ENCODE data around the gene NSD1. TPM values are rescaled to one million over a fixed set of nuclear protein-coding genes. Genes with fewer than 3 reads are reported as not detected.
"Not testable (repeated sequence)": the region's sequence is repeated elsewhere in the genome, so short reads cannot be mapped to it uniquely, and the experiment has no call there.

NSD1 gene
- total RNA-seq, 2 donors from 2014 or later = 89.8 to 114 TPM

DNA sequence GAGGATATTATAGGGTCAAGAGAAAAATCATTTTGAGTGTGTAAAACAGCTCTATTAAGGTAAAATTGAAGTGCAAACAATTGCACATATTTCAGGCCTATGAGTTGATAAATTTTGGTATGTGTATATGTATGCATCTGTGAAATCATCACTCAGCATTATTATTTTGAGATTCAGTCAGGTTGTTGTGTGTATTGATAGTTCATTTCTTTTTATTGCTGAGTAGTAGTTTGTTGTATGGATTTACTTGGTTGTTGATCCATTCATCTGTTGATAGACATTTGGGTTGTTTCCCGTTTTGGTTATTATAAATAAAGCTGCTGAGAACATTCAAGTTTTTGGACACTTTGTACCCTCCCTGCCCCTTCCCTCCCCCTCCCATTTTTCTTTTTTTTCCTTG lies 119.7 kb downstream of the NSD1 start:
- ATAC-seq (replicated peaks in 1 of 2) = no peak
- Mint-ChIP-seq H3K4me1 (ENCODE audit: low read depth) (no peaks in the 10 kb centered on the region), H3K36me3 (ENCODE audit: insufficient read depth in 2 of 2) (peaks cover 4 to 30% of the 10 kb centered on the region in 2 donors), H3K27me3 (ENCODE audit: low read depth) (no peaks in the 10 kb centered on the region), H3K4me3 (no peak overlapping the region), H3K9me3 (no peaks in the 10 kb centered on the region), H3K27ac (no peak overlapping the region)
- no peak for DNase-seq

- ATAC-seq (replicated peaks in 1 of 2) (no peak), DNase-seq (no peak)
- Mint-ChIP-seq H3K27me3 (ENCODE audit: low read depth) (no peaks in the 10 kb centered on the region), H3K27ac (no peak overlapping the region), H3K36me3 (ENCODE audit: insufficient read depth in 2 of 2) (peaks cover 8 to 34% of the 10 kb centered on the region in 2 donors), H3K9me3 (no peaks in the 10 kb centered on the region), H3K4me1 (ENCODE audit: low read depth) (no peaks in the 10 kb centered on the region), H3K4me3 (no peak overlapping the region)
Observed at GRCh38 chr5:177256296-177256695, 122.7 kb downstream of the NSD1 start.

DNA sequence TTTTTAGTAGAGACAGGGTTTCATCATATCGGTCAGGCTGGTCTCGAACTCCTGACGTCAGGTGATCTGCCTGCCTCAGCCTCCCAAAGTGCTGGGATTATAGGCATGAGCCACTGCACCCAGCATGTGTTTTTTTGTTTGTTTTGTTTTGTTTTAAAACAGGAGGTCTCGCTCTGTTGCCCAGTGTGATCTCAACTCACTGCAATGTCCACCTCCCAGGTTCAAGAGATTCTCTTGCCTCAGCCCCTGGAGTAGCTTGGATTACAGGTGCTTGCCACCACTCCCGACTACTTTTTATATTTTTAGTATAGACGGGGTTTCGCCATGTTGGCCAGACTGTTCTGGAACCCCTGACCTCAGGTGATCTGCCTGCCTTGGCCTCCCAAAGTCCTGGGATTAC lies 125.1 kb downstream of the NSD1 start:
- H3K9me3 Mint-ChIP-seq; ATAC-seq (replicated peaks in 1 of 2); H3K4me1 Mint-ChIP-seq (ENCODE audit: low read depth); DNase-seq; H3K27me3 Mint-ChIP-seq (ENCODE audit: low read depth); H3K4me3 Mint-ChIP-seq: not testable (repeated sequence)
- H3K36me3 Mint-ChIP-seq (ENCODE audit: insufficient read depth in 2 of 2) = peaks cover 6 to 20% of the 10 kb centered on the region in 2 donors
- peak overlapping the region; percentile 76 for H3K27ac Mint-ChIP-seq

DNA sequence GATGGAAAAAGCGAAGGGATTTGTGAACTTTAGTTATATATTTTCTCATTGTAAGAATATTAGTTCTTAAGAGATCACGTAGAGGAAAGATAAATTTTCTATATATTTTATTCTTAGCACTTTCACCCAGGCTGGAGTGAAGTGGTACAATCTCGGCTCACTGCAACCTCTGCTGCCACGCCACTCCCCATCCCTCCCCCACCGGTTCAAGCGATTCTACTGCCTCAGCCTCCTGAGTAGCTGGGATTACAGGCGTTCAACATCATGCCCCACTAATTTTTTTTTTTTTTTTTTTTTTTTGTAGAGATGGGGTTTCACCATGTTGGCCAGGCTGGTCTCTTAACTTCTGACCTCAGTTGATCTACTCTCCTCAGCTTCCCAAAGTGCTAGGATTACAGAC lies 127.4 kb downstream of the NSD1 start:
- Mint-ChIP-seq H3K4me1 (ENCODE audit: low read depth) (peaks cover 15% of the 10 kb centered on the region), H3K27me3 (ENCODE audit: low read depth) (no peaks in the 10 kb centered on the region), H3K9me3 (no peaks in the 10 kb centered on the region), H3K4me3 (no peak overlapping the region), H3K27ac (no peak overlapping the region), H3K36me3 (ENCODE audit: insufficient read depth in 2 of 2) (peaks cover 6 to 21% of the 10 kb centered on the region in 2 donors)
- ATAC-seq (replicated peaks in 1 of 2) (no peak), DNase-seq (no peak)

GRCh38 chr5:177261510-177261909 lies 127.9 kb downstream of the NSD1 start:
- DNase-seq (no peak), ATAC-seq (replicated peaks in 1 of 2) (no peak)
- H3K9me3 Mint-ChIP-seq = no peaks in the 10 kb centered on the region
- H3K27me3 Mint-ChIP-seq (ENCODE audit: low read depth) = no peaks in the 10 kb centered on the region
- H3K4me3 Mint-ChIP-seq = no peak overlapping the region
- H3K27ac Mint-ChIP-seq = no peak overlapping the region
- peaks cover 6 to 21% of the 10 kb centered on the region in 2 donors for H3K36me3 Mint-ChIP-seq (ENCODE audit: insufficient read depth in 2 of 2)
- H3K4me1 Mint-ChIP-seq (ENCODE audit: low read depth) = peaks cover 15% of the 10 kb centered on the region

GRCh38 chr5:177264178-177264577 lies 130.6 kb downstream of the NSD1 start:
- peak overlapping the region; percentile 80 for H3K27ac Mint-ChIP-seq
- DNase-seq (no peak), ATAC-seq (replicated peaks in 1 of 2) (peak; percentile 61 to 63)
- H3K36me3 Mint-ChIP-seq (ENCODE audit: insufficient read depth in 2 of 2) = peaks cover 5 to 11% of the 10 kb centered on the region in 2 donors
- no peak overlapping the region for H3K4me3 Mint-ChIP-seq
- no peaks in the 10 kb centered on the region for H3K27me3 Mint-ChIP-seq (ENCODE audit: low read depth)
- H3K4me1 Mint-ChIP-seq (ENCODE audit: low read depth) = peaks cover 15% of the 10 kb centered on the region
- H3K9me3 Mint-ChIP-seq = no peaks in the 10 kb centered on the region

- H3K27me3 Mint-ChIP-seq (ENCODE audit: low read depth) = no peaks in the 10 kb centered on the region
- DNase-seq (no peak), ATAC-seq (replicated peaks in 1 of 2) (no peak)
- H3K36me3 Mint-ChIP-seq (ENCODE audit: insufficient read depth in 2 of 2) = peaks cover 5 to 18% of the 10 kb centered on the region in 2 donors
- peaks cover 15% of the 10 kb centered on the region for H3K4me1 Mint-ChIP-seq (ENCODE audit: low read depth)
- no peak overlapping the region for H3K4me3 Mint-ChIP-seq
- no peaks in the 10 kb centered on the region for H3K9me3 Mint-ChIP-seq
- no peak overlapping the region for H3K27ac Mint-ChIP-seq
Observed at GRCh38 chr5:177265395-177265794, 131.8 kb downstream of the NSD1 start.

GRCh38 chr5:177269232-177269895 lies 135.8 kb downstream of the NSD1 start:
- Mint-ChIP-seq H3K9me3 (no peaks in the 10 kb centered on the region), H3K4me1 (ENCODE audit: low read depth) (peaks cover 2% of the 10 kb centered on the region), H3K36me3 (ENCODE audit: insufficient read depth in 2 of 2) (peaks cover 11 to 34% of the 10 kb centered on the region in 2 donors), H3K27me3 (ENCODE audit: low read depth) (no peaks in the 10 kb centered on the region), H3K27ac (peak overlapping the region; percentile 58), H3K4me3 (no peak overlapping the region)
- DNase-seq (no peak), ATAC-seq (replicated peaks in 1 of 2) (no peak)

DNA sequence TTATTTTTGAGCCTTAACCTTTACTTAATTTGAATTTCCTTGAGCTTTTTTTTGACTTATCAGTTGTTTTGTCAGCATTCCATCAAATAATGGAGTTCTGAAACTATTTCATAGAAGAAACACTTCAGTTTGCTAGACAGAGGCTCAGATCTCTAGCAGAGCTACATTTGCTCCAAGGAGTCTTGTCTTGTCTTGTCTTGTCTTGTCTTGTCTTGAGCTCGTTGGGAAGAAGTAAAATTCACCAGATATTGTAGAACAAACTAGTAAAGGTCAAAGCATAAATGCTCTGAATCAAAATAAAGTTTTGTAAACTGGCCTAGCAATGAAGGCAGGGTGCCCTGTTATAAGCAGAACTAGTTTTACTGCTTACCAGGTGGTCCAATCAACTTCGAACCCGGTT lies 136.4 kb downstream of the NSD1 start:
- peak overlapping the region; percentile 80 for H3K27ac Mint-ChIP-seq
- H3K27me3 Mint-ChIP-seq (ENCODE audit: low read depth) = no peaks in the 10 kb centered on the region
- peaks cover 11 to 36% of the 10 kb centered on the region in 2 donors for H3K36me3 Mint-ChIP-seq (ENCODE audit: insufficient read depth in 2 of 2)
- H3K4me1 Mint-ChIP-seq (ENCODE audit: low read depth) = no peaks in the 10 kb centered on the region
- DNase-seq = no peak
- ATAC-seq (replicated peaks in 1 of 2) = no peak
- H3K4me3 Mint-ChIP-seq = no peak overlapping the region
- no peaks in the 10 kb centered on the region for H3K9me3 Mint-ChIP-seq

DNA sequence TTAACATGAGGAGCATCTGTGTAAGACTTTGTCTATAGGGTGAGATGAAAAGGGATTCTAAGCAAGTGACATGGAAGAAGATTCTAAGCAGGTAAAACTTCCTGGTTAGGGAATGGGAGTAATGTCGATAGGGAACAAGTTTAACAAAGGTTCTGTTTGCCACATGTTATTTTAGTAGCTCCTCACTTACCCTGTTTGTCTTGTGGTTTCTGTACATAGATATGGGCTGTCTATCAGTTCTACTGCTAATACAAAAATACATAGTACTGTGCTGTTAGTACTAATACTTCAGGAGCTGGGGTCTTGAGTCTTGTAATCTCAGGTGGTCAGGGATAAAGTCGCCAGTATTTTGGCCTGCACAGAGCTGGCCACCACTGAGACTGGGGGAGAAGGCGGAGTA lies 137.1 kb downstream of the NSD1 start:
- Mint-ChIP-seq H3K27ac (peak overlapping the region; percentile 13), H3K9me3 (no peaks in the 10 kb centered on the region), H3K36me3 (ENCODE audit: insufficient read depth in 2 of 2) (peaks cover 11 to 39% of the 10 kb centered on the region in 2 donors), H3K4me1 (ENCODE audit: low read depth) (no peaks in the 10 kb centered on the region), H3K4me3 (no peak overlapping the region), H3K27me3 (ENCODE audit: low read depth) (no peaks in the 10 kb centered on the region)
- DNase-seq (no peak), ATAC-seq (replicated peaks in 1 of 2) (no peak)

DNA sequence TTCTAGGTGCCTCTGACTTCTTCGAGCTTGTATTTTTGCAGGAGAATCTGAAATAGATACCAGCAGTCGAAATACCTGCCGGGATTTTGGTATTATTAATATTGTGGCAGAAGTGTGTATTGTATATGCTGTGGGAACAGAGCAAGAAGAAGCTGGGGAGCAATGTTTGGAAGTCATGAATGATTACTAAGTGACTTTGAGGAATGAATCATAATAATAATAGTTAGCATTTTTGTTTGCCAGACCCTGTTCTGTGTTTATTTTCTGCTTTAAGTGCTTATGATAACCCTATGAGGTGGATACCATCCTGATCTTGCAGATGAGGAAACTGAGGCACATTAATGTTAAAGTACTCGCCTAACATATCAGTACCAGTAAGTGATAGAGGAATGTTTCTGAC lies 137.5 kb downstream of the NSD1 start:
- Mint-ChIP-seq H3K27me3 (ENCODE audit: low read depth) (no peaks in the 10 kb centered on the region), H3K36me3 (ENCODE audit: insufficient read depth in 2 of 2) (peaks cover 11 to 41% of the 10 kb centered on the region in 2 donors), H3K4me3 (no peak overlapping the region), H3K9me3 (no peaks in the 10 kb centered on the region), H3K4me1 (ENCODE audit: low read depth) (no peaks in the 10 kb centered on the region), H3K27ac (peak overlapping the region; percentile 38)
- DNase-seq = no peak
- ATAC-seq (replicated peaks in 1 of 2) = no peak

- H3K9me3 Mint-ChIP-seq = no peaks in the 10 kb centered on the region
- no peak for DNase-seq
- no peak overlapping the region for H3K4me3 Mint-ChIP-seq
- H3K27ac Mint-ChIP-seq = no peak overlapping the region
- no peaks in the 10 kb centered on the region for H3K4me1 Mint-ChIP-seq (ENCODE audit: low read depth)
- no peak for ATAC-seq (replicated peaks in 1 of 2)
- H3K36me3 Mint-ChIP-seq (ENCODE audit: insufficient read depth in 2 of 2) = peaks cover 6 to 38% of the 10 kb centered on the region in 2 donors
- H3K27me3 Mint-ChIP-seq (ENCODE audit: low read depth) = no peaks in the 10 kb centered on the region
Observed at GRCh38 chr5:177275883-177276282, 142.3 kb downstream of the NSD1 start.

- Mint-ChIP-seq H3K4me3 (no peak overlapping the region), H3K9me3 (no peaks in the 10 kb centered on the region), H3K36me3 (ENCODE audit: insufficient read depth in 2 of 2) (peaks cover 7 to 38% of the 10 kb centered on the region in 2 donors), H3K27me3 (ENCODE audit: low read depth) (no peaks in the 10 kb centered on the region), H3K4me1 (ENCODE audit: low read depth) (no peaks in the 10 kb centered on the region), H3K27ac (peak overlapping the region; percentile 90)
- DNase-seq (no peak), ATAC-seq (replicated peaks in 1 of 2) (no peak)
Observed at GRCh38 chr5:177276886-177277285, 143.3 kb downstream of the NSD1 start.

- Mint-ChIP-seq H3K27me3 (ENCODE audit: low read depth) (no peaks in the 10 kb centered on the region), H3K4me3 (no peak overlapping the region), H3K36me3 (ENCODE audit: insufficient read depth in 2 of 2) (peaks cover 14 to 35% of the 10 kb centered on the region in 2 donors), H3K27ac (no peak overlapping the region), H3K9me3 (no peaks in the 10 kb centered on the region), H3K4me1 (ENCODE audit: low read depth) (no peaks in the 10 kb centered on the region)
- DNase-seq (no peak), ATAC-seq (replicated peaks in 1 of 2) (no peak)
Observed at GRCh38 chr5:177288191-177288590, 154.6 kb downstream of the NSD1 start.
